GM19239 (cell line): ENCODE results near the gene ADAD2.

Experiments
- DNase-seq: peaks from one replicate; pipeline ENCODE4 v3.0.0; 2011; ENCODE audit warnings: low spot score; ENCODE audit not compliant: insufficient read length
- FAIRE-seq: peaks from 2 replicates; lab custom pipeline; 2011; peaks lifted over from hg19 to GRCh38; lab: Jason Lieb, UNC

The ADAD2 gene

GRCh38 chr16:84241778-84242177 is 50.8 kb downstream of the ADAD2 start:
- no peak for DNase-seq
- FAIRE-seq: no peak

GRCh38 chr16:84242839-84243238 is 51.9 kb downstream of the ADAD2 start:
- DNase-seq (no peak), FAIRE-seq (no peak)

- DNase-seq: no peak
- FAIRE-seq: no peak
Measured at GRCh38 chr16:84243732-84244131, 52.8 kb downstream of the ADAD2 start.

GRCh38 chr16:84244728-84245127 is 53.8 kb downstream of the ADAD2 start:
- DNase-seq (no peak), FAIRE-seq (no peak)

- FAIRE-seq: no peak
- DNase-seq: no peak
Measured at GRCh38 chr16:84245956-84246678, 55.2 kb downstream of the ADAD2 start.

GRCh38 chr16:84246679-84247077 is 55.7 kb downstream of the ADAD2 start:
- no peak for DNase-seq
- no peak for FAIRE-seq
